Measurements from ENCODE around the gene P2RY11. TPM values are rescaled to one million over a fixed set of nuclear protein-coding genes. Genes with fewer than 3 reads are reported as not detected.

The P2RY11 gene
- 1.3 and 3.3 TPM in 2 replicates for total RNA-seq

DNA sequence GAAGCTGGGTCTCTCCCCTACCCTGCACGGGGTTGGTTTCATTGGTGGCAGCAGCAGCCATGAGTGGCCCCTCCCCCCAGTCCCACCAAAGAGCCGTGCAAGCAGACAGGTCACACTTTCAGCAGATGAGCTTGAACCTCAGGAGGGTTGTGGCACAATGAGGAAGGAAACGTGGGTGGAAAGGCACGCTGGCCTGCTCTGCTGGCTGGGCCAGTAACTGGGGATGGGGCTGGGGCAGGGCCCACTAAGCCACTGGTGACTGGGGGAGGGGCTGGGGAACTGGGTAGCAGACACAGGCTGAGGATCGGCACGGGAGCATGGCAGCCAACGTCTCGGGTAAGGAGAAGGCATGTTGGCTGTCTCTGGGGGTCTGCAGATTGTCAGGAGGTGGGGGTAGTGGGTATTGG, at the start of gene P2RY11:
P2RY11 (plus strand) TSS at position 289 of the 407 bp plus-strand sequence; CDS start at position 318, 29 bp downstream.

GRCh38 chr19:10085641-10086590, 25.6 kb upstream of the P2RY11 start, which contains the start of gene SHFL:
Gene SHFL (plus strand): TSS chr19:10086317. CDS start chr19:10086428, 111 bp downstream.

GRCh38 chr19:10106100-10106936, 5.2 kb upstream of the P2RY11 start, which contains the start of gene PPAN:
Gene PPAN (plus strand): TSS chr19:10106362. CDS start chr19:10106395, 33 bp downstream.

Small RNA genes within 50 kb of the gene (small RNA-seq; reads per million reads assigned to genes)
- gene SNORD105 (ENCODE audit: low replicate concordance) (48.0 reads per million, percentile 98 among the genes with 10 or more reads in this experiment), gene SNORD105B (ENCODE audit: low replicate concordance) (323 reads per million, percentile 99 among the genes with 10 or more reads in this experiment)

Other genes starting within 250 kb of the P2RY11 start
- gene OLFM2, start 175.2 kb upstream of the P2RY11 start, total RNA-seq, result 1.8 and 18.5 TPM in 2 replicates
- 0.88 and 47.0 TPM in 2 replicates for gene COL5A3, start 101.2 kb upstream of the P2RY11 start, total RNA-seq
- gene RDH8, start 98.2 kb upstream of the P2RY11 start, total RNA-seq, result 0.29 TPM in 1 of 2 replicates, not detected in the other
- gene SHFL, start 25.4 kb upstream of the P2RY11 start, total RNA-seq, result 22.8 and 29.8 TPM in 2 replicates
- gene ANGPTL6, start 9.0 kb upstream of the P2RY11 start, total RNA-seq, result under 0.01 TPM in 1 of 2 replicates, not detected in the other
- 24.5 and 56.1 TPM in 2 replicates for gene PPAN, start 5.3 kb upstream of the P2RY11 start, total RNA-seq
- 276 and 386 TPM in 2 replicates for gene EIF3G, start 8.2 kb downstream of the P2RY11 start, total RNA-seq
- 23.4 and 96.8 TPM in 2 replicates for gene DNMT1, start 83.3 kb downstream of the P2RY11 start, total RNA-seq
- gene S1PR2, start 119.6 kb downstream of the P2RY11 start, total RNA-seq, result 41.9 and 42.2 TPM in 2 replicates
- gene MRPL4, start 140.5 kb downstream of the P2RY11 start, total RNA-seq, result 42.7 and 79.3 TPM in 2 replicates
- 52.1 and 189 TPM in 2 replicates for gene ICAM1, start 159.4 kb downstream of the P2RY11 start, total RNA-seq
- 8.3 and 9.2 TPM in 2 replicates for gene ICAM4, start 175.3 kb downstream of the P2RY11 start, total RNA-seq
- 11.6 and 16.2 TPM in 2 replicates for gene ICAM5, start 178.3 kb downstream of the P2RY11 start, total RNA-seq
- gene ZGLP1, start 198.1 kb downstream of the P2RY11 start, total RNA-seq, result 0.44 and 0.72 TPM in 2 replicates
- 19.5 and 36.1 TPM in 2 replicates for gene FDX2, start 204.3 kb downstream of the P2RY11 start, total RNA-seq
- gene RAVER1, start 221.8 kb downstream of the P2RY11 start, total RNA-seq, result 11.2 and 25.3 TPM in 2 replicates
- 2.8 and 11.3 TPM in 2 replicates for gene ICAM3, start 227.9 kb downstream of the P2RY11 start, total RNA-seq